Activated CD4-positive, alpha-beta memory T cell treated with anti-CD3 and anti-CD28 coated beads, Interleukin-2, amount 10 ng/mL, durations not matched to agents 7 days and 5 days (primary cell): ENCODE results near the gene ARHGEF4. TPM values are rescaled to one million over a fixed set of nuclear protein-coding genes. Genes with fewer than 3 reads are reported as not detected.

Source experiments
- CTCF ChIA-PET: fragments of 350-600 bp; sonication (Branson Sonifier 250); formaldehyde crosslinking; loops from one replicate; lab custom pipeline; 2021; ENCODE audit warnings: antibody characterized with exemption, inconsistent platforms; lab: Charles Lee
- POLR2A ChIA-PET: fragments of 350-600 bp; sonication (Branson Sonifier 250); formaldehyde crosslinking; loops from one replicate; lab custom pipeline; 2021; ENCODE audit warnings: antibody characterized with exemption; lab: Charles Lee
- DNase-seq: peaks from one replicate; pipeline ENCODE4 v3.0.0-alpha.2; 2020
- H3K27ac Mint-ChIP-seq: one replicate; pipeline ENCODE4 v1.8.0; 2021; ENCODE audit warnings: mild to moderate bottlenecking, mixed read lengths
- H3K27me3 Mint-ChIP-seq: one replicate; pipeline ENCODE4 v1.8.0; 2021; ENCODE audit warnings: mixed read lengths
- H3K36me3 Mint-ChIP-seq: one replicate; pipeline ENCODE4 v1.8.0; 2021; ENCODE audit warnings: low read depth, mixed read lengths
- H3K4me1 Mint-ChIP-seq: one replicate; pipeline ENCODE4 v1.8.0; 2021; ENCODE audit warnings: mixed read lengths
- H3K4me3 Mint-ChIP-seq: one replicate; pipeline ENCODE4 v1.8.0; 2021; ENCODE audit warnings: mild to moderate bottlenecking, mixed read lengths
- H3K9me3 Mint-ChIP-seq: one replicate; pipeline ENCODE4 v1.8.0; 2021; ENCODE audit warnings: mixed read lengths
- total RNA-seq, 2 experiments: library from RNA; stranded (reverse); gene quantifications; one replicate each; pipeline ENCODE4 v1.2.3, GENCODE V29; 2021

ARHGEF4 gene
- total RNA-seq, 2 experiments from 2014 or later = 0.25 to 0.30 TPM

DNA sequence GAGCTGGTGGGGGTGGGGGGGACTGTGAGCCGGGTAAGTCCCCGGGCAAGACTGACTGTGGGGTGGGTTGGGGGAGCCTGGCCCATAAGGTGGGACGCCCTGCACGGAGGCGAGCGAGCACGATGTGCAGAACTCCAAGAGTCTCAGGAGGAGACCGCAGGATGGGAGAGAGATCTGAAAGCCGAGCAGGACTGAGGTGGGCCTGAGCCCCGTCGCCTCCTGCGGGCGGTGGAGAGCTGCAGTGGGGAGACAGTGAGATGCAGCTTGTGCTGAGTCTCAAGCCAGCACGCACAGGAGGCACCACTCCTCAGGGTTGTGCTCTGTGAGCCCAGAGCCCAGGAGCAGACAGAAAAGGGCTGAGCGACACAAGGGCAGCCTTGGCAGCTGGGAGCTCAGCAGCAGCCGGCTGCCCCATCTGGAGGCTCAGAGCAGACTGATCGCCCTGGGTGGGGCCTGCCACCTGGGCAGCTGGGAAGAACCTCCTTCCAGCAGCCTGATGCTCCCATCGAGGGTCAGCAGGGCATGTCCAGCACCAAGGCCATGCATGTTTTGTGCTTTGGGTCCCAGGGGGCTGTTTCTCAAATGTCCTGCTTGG, 15.9 kb downstream of the ARHGEF4 start:
- ChIA-PET POLR2A (no interaction called here), CTCF (no interaction called here)

GRCh38 chr2:130853391-130853790, 16.7 kb downstream of the ARHGEF4 start:
- ChIA-PET POLR2A (no interaction called here), CTCF (interaction anchor here (0.8 to 1.5 kb wide), 3 partner anchors 20 to 56 kb away, joined by 3 to 6 read pairs (median 4); no protein-coding TSS in a partner anchor)
- no peak for DNase-seq
- H3K36me3 Mint-ChIP-seq = no peaks in the 10 kb centered on the region
- no peak overlapping the region for H3K27ac Mint-ChIP-seq
- no peak overlapping the region for H3K4me3 Mint-ChIP-seq
- no peaks in the 10 kb centered on the region for H3K9me3 Mint-ChIP-seq
- peaks cover 3% of the 10 kb centered on the region for H3K4me1 Mint-ChIP-seq
- H3K27me3 Mint-ChIP-seq = peaks cover 8% of the 10 kb centered on the region

More for the DNA sequence above, 15.9 kb downstream of the ARHGEF4 start:
- Mint-ChIP-seq H3K27ac (no peak overlapping the region), H3K36me3 (no peaks in the 10 kb centered on the region), H3K4me3 (no peak overlapping the region), H3K4me1 (peaks cover 3% of the 10 kb centered on the region), H3K27me3 (peaks cover 8% of the 10 kb centered on the region), H3K9me3 (no peaks in the 10 kb centered on the region)
- DNase-seq = no peak

DNA sequence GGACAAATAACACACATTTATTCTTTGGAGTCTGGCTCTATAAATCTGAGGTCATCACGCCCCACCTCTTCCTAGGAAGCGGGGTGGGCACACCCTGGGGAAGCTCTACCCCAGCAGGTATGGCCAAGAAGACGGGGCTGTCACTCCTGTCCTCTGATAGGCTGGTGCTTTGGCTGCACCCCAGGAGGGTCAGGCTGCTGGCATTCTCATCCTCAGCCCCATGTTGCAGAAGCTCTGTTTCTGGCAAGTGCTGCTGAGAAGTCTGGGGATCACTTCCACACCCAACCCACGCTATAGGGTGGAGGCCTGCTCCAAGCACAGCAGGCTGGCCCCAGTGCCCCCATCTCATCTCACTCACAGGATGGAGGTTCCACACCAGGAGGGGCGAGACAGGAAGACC, 17.6 kb downstream of the ARHGEF4 start:
- Mint-ChIP-seq H3K9me3 (no peaks in the 10 kb centered on the region), H3K4me1 (peaks cover 3% of the 10 kb centered on the region), H3K36me3 (no peaks in the 10 kb centered on the region), H3K27me3 (peaks cover 8% of the 10 kb centered on the region), H3K27ac (no peak overlapping the region), H3K4me3 (no peak overlapping the region)
- DNase-seq = no peak
- CTCF ChIA-PET = interaction anchor here (0.8 to 1.5 kb wide), 3 partner anchors 19 to 57 kb away, joined by 3 to 6 read pairs (median 4); no protein-coding TSS in a partner anchor
- POLR2A ChIA-PET = no interaction called here

- Mint-ChIP-seq H3K36me3 (no peaks in the 10 kb centered on the region), H3K9me3 (no peaks in the 10 kb centered on the region)
- POLR2A ChIA-PET = no interaction called here
Observed at GRCh38 chr2:130864830-130865800, 28.4 kb downstream of the ARHGEF4 start.

DNA sequence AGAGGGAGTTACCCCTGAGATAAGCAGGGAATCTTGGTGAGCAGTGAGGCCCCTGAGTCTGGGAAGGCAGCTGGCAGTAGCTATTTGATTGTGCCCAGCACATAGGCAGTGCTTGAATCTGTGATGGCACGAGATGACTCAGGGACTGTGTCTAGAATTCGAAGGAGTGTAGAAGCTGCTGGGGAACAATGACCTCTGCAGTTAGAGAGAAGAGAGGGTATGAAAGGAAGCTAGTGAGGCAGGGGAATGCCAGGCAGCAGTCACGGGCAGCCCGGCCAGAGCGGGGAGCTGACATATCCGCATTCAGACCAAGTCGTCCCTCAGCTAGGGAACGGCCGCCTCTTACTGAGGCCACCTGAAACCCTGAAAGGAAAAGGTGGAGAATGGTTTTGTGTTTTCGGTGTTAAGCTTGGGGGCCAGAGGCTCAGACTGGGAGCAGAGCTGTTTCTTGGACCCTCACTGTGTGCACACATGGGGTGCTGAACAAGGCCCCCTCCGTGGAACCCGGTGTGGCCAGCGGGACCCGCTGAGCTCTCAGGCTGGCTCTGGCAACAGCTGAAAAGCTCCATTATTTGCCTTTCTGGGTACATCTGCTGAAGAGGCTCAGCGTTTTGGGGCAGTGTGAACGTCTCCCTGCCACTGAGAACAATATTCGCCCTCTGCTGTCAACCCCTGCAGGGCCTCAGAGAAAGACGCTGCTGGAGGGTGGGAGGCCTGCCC, 32.9 kb downstream of the ARHGEF4 start:
- ChIA-PET CTCF (interaction anchor here (0.6 to 11.4 kb wide), 2 partner anchors 60 to 71 kb away, joined by 3 to 243 read pairs; no protein-coding TSS in a partner anchor), POLR2A (interaction anchor here (1.0 kb wide), 1 partner anchor 72 kb away, joined by 3 read pairs; no protein-coding TSS in a partner anchor)
- no peaks in the 10 kb centered on the region for H3K4me1 Mint-ChIP-seq
- H3K4me3 Mint-ChIP-seq = no peak overlapping the region
- H3K27ac Mint-ChIP-seq = no peak overlapping the region
- H3K36me3 Mint-ChIP-seq = no peaks in the 10 kb centered on the region
- peaks cover 3% of the 10 kb centered on the region for H3K27me3 Mint-ChIP-seq
- DNase-seq = no peak
- no peaks in the 10 kb centered on the region for H3K9me3 Mint-ChIP-seq

More at GRCh38 chr2:130864830-130865800, 28.4 kb downstream of the ARHGEF4 start:
- Mint-ChIP-seq H3K4me3 (no peak overlapping the region), H3K27me3 (peaks cover 2% of the 10 kb centered on the region), H3K4me1 (no peaks in the 10 kb centered on the region), H3K27ac (no peak overlapping the region)
- CTCF ChIA-PET = interaction anchor here (1.0 to 1.4 kb wide), 3 partner anchors 8 to 68 kb away, joined by 3 read pairs; no protein-coding TSS in a partner anchor
- no peak for DNase-seq

GRCh38 chr2:130870161-130870485, 33.4 kb downstream of the ARHGEF4 start:
- H3K4me3 Mint-ChIP-seq = no peak overlapping the region
- POLR2A ChIA-PET = interaction anchor here (1.0 kb wide), 1 partner anchor 73 kb away, joined by 3 read pairs; no protein-coding TSS in a partner anchor
- no peak for DNase-seq
- CTCF ChIA-PET = interaction anchor here (0.6 to 11.4 kb wide), 2 partner anchors 60 to 72 kb away, joined by 3 to 243 read pairs; no protein-coding TSS in a partner anchor
- H3K36me3 Mint-ChIP-seq = no peaks in the 10 kb centered on the region
- H3K27me3 Mint-ChIP-seq = peaks cover 5% of the 10 kb centered on the region
- H3K27ac Mint-ChIP-seq = no peak overlapping the region
- H3K4me1 Mint-ChIP-seq = no peaks in the 10 kb centered on the region
- no peaks in the 10 kb centered on the region for H3K9me3 Mint-ChIP-seq

GRCh38 chr2:130870779-130871178, 34.1 kb downstream of the ARHGEF4 start:
- ChIA-PET POLR2A (no interaction called here), CTCF (interaction anchor here (11.4 kb wide), 1 partner anchor 72 kb away, joined by 243 read pairs; no protein-coding TSS in a partner anchor)
- no peaks in the 10 kb centered on the region for H3K4me1 Mint-ChIP-seq
- H3K27ac Mint-ChIP-seq = no peak overlapping the region
- H3K4me3 Mint-ChIP-seq = no peak overlapping the region
- H3K9me3 Mint-ChIP-seq = no peaks in the 10 kb centered on the region
- DNase-seq = no peak
- no peaks in the 10 kb centered on the region for H3K36me3 Mint-ChIP-seq
- H3K27me3 Mint-ChIP-seq = peaks cover 12% of the 10 kb centered on the region

DNA sequence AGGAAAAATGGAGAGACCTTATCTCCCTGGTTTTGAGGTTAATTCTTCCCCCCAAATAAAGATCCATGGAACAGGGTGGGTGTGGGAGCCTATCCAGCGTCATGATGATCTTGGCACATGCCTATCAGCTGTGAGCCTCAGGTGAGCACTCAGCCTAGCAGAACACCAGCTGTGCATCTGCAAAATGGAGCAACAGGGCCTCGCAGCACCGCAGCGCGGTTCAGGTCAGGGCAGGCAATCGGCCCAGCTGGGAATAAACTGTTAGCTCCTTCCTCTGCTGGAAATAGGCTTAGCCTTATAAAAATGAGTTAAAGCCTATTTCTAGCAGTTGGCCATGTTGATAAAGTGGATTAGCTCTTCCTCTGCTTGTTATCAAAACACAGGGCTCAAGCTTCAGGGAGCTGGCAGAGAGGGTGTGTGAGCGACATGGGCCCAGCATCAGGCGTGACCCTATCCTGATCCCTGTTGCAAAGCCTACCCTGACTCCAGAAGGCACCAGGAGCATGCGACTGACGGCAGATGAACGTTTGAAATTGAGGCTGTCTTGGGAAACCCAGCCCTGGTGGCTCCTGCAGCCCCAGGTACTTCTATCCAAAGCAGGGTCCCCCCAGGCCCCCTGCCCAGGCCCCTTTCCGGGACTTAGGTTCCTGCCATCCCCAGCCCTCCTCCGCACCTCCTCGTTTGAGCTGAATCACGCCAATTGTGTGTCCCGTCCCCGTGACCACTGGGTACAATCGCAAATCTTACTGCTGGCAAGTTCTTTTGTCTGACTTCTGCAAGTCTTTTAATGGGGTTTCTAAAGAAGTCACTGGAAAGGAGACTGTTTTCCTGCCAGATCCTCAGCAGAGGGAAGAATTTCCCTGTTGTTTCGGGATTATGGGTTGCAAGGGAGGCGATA, 35.4 kb downstream of the ARHGEF4 start:
- Mint-ChIP-seq H3K4me1 (no peaks in the 10 kb centered on the region), H3K9me3 (no peaks in the 10 kb centered on the region), H3K36me3 (no peaks in the 10 kb centered on the region), H3K4me3 (no peak overlapping the region), H3K27me3 (peaks cover 15% of the 10 kb centered on the region), H3K27ac (no peak overlapping the region)
- POLR2A ChIA-PET = interaction anchor here (0.9 kb wide), 1 partner anchor 75 kb away, joined by 3 read pairs; no protein-coding TSS in a partner anchor
- CTCF ChIA-PET = interaction anchor here (0.8 to 11.4 kb wide), 2 partner anchors 22 to 74 kb away, joined by 3 to 243 read pairs; no protein-coding TSS in a partner anchor
- DNase-seq = no peak

DNA sequence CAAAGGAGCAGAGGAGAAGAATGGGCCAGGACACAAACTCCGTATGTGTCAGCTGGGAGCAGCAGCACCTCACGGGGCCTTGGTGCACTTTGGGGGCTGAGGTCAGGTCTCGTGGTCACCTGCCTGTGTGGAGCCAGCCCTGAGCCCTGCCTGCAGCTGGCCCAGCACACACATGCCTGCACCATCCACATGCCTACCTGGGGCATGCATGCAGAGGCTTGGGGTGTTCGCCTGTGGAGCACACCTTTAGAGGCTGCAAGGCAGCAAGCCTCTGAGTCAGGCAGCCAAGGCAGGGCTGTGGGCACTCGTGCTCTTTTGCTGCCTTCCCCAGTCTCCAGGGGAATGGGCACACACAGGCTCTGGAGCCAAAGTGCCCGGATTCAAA, 36.0 kb downstream of the ARHGEF4 start:
- H3K4me1 Mint-ChIP-seq = no peaks in the 10 kb centered on the region
- H3K36me3 Mint-ChIP-seq = no peaks in the 10 kb centered on the region
- ChIA-PET POLR2A (no interaction called here), CTCF (interaction anchor here (0.7 to 11.4 kb wide), 5 partner anchors 8 to 144 kb away, joined by 3 to 243 read pairs (median 4); no protein-coding TSS in a partner anchor)
- H3K27ac Mint-ChIP-seq = no peak overlapping the region
- peaks cover 15% of the 10 kb centered on the region for H3K27me3 Mint-ChIP-seq
- no peak overlapping the region for H3K4me3 Mint-ChIP-seq
- no peak for DNase-seq
- H3K9me3 Mint-ChIP-seq = no peaks in the 10 kb centered on the region

DNA sequence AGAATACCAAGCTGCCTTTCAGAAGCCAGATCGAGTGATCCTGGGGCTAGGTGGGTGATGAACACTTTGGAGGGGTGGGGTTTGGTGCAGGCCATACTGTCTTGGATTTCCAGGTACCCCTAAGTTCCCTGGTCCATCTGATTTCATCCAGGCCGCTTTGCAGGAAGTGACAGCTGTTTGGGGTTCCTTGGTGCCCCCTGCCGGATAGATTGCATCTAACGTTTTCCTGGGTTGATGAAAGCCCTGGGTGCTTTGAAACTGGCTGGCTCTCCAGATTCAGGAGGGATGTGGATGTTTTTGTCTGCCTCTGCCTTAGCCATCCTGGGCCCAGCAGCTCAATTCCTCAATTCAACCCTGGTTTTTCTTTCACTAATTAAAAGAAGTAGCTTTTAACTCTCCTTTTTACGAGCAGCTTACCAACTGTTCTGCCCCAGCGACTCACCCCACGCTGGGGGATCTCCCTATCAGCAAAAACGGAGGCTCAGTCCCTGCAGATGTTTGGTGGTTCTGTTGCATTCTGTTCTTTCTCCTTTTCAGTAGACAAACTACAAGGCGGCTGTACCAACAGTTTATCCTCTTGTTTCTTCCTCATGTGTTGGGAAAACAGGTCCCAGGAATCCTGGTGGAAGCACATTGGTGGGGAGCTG, 37.1 kb downstream of the ARHGEF4 start:
- ChIA-PET CTCF (interaction anchor here (0.8 to 11.4 kb wide), 11 partner anchors 8 to 146 kb away, joined by 3 to 243 read pairs (median 4); no protein-coding TSS in a partner anchor), POLR2A (interaction anchor here (1.2 kb wide), 1 partner anchor 76 kb away, joined by 9 read pairs; no protein-coding TSS in a partner anchor)
- H3K27ac Mint-ChIP-seq = no peak overlapping the region
- peaks cover 17% of the 10 kb centered on the region for H3K27me3 Mint-ChIP-seq
- peak; percentile 77 for DNase-seq
- H3K4me3 Mint-ChIP-seq = no peak overlapping the region
- H3K4me1 Mint-ChIP-seq = no peaks in the 10 kb centered on the region
- no peaks in the 10 kb centered on the region for H3K36me3 Mint-ChIP-seq
- no peaks in the 10 kb centered on the region for H3K9me3 Mint-ChIP-seq

DNA sequence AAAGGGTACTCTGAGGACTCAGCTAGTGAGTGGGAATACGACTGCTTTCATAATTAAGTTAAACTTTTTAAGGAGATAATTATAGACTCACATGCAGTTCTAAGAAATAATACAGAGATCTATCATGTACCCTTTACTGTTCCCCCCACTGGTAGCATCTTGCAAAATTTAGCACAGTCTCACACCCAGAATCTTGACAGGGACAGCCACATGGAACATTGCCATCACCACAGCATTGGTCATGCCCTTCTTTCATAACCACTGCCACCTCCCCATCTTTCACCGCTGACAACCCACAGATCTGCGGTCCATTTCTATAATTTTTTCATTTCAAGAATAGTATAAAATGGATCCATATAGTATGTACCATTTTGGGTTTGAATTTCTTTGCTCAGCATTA, 37.8 kb downstream of the ARHGEF4 start:
- ChIA-PET CTCF (interaction anchor here (0.8 to 11.4 kb wide), 8 partner anchors 8 to 148 kb away, joined by 3 to 243 read pairs (median 6); no protein-coding TSS in a partner anchor), POLR2A (interaction anchor here (1.2 kb wide), 1 partner anchor 77 kb away, joined by 9 read pairs; no protein-coding TSS in a partner anchor)
- Mint-ChIP-seq H3K27me3 (peaks cover 19% of the 10 kb centered on the region), H3K9me3 (no peaks in the 10 kb centered on the region), H3K36me3 (no peaks in the 10 kb centered on the region), H3K4me3 (no peak overlapping the region), H3K27ac (no peak overlapping the region), H3K4me1 (no peaks in the 10 kb centered on the region)
- no peak for DNase-seq
